HEK293T (cell line): ENCODE measurements around the gene SLC26A2.
"Not testable (repeated sequence)": the region's sequence is repeated elsewhere in the genome, so short reads cannot be mapped to it uniquely, and the experiment has no call there.

Experiments
- CTCF ChIA-PET: fragments of 350-600 bp; formaldehyde crosslinking; extraction: SDS; loops from one replicate; lab custom pipeline; 2021; ENCODE audit warnings: antibody characterized with exemption, inconsistent platforms; lab: Yijun Ruan, JAX
- POLR2A ChIA-PET: fragments of 350-600 bp; formaldehyde crosslinking; extraction: SDS; loops from one replicate; lab custom pipeline; 2020; ENCODE audit warnings: antibody characterized with exemption, inconsistent platforms; lab: Yijun Ruan, JAX
- DNase-seq: peaks from one replicate; pipeline ENCODE4 v3.0.0; 2012; ENCODE audit warnings: mixed read lengths; ENCODE audit errors: extremely low spot score
- ARNT ChIP-seq: fragments of 450-650 bp; IDR thresholded peaks from 2 replicates; pipeline ENCODE4 v1.6.1; 2017; ENCODE audit warnings: mild to moderate bottlenecking
- BHLHE40 ChIP-seq: fragments of 450-650 bp; IDR thresholded peaks from 2 replicates; pipeline ENCODE4 v1.6.1; 2016; ENCODE audit warnings: mild to moderate bottlenecking, moderate library complexity, borderline replicate concordance
- CTBP1 ChIP-seq: fragments of 450-650 bp; IDR thresholded peaks from 2 replicates; pipeline ENCODE4 v1.6.1; 2016; ENCODE audit warnings: borderline replicate concordance
- ELF4 ChIP-seq: fragments of 450-650 bp; IDR thresholded peaks from 2 replicates; pipeline ENCODE4 v1.6.1; 2017; ENCODE audit warnings: antibody characterized with exemption
- FOXA1 ChIP-seq: fragments of 450-650 bp; IDR thresholded peaks from 2 replicates; pipeline ENCODE4 v1.6.1; 2016; ENCODE audit warnings: mild to moderate bottlenecking
- FOXK2 ChIP-seq: fragments of 450-650 bp; IDR thresholded peaks from 2 replicates; pipeline ENCODE4 v1.6.1; 2016; ENCODE audit warnings: mild to moderate bottlenecking
- FOXM1 ChIP-seq: fragments of 450-650 bp; IDR thresholded peaks from 2 replicates; pipeline ENCODE4 v1.6.1; 2017; ENCODE audit warnings: mild to moderate bottlenecking, borderline replicate concordance
- HDGF ChIP-seq: fragments of 450-650 bp; IDR thresholded peaks from 2 replicates; pipeline ENCODE4 v1.6.1; 2017; ENCODE audit warnings: antibody characterized with exemption, borderline replicate concordance
- L3MBTL2 ChIP-seq: fragments of 450-650 bp; conservative IDR thresholded peaks from 2 replicates; pipeline ENCODE4 v1.6.1; 2016; ENCODE audit warnings: mild to moderate bottlenecking
- LEF1 ChIP-seq: fragments of 450-650 bp; IDR thresholded peaks from 2 replicates; pipeline ENCODE4 v1.6.1; 2017; ENCODE audit warnings: mild to moderate bottlenecking, borderline replicate concordance
- NFRKB ChIP-seq: fragments of 450-650 bp; IDR thresholded peaks from 2 replicates; pipeline ENCODE4 v1.6.1; 2016; ENCODE audit warnings: mild to moderate bottlenecking, moderate library complexity
- SP1 ChIP-seq: fragments of 450-650 bp; IDR thresholded peaks from 2 replicates; pipeline ENCODE4 v1.6.1; 2017
- SUZ12 ChIP-seq: fragments of 450-650 bp; IDR thresholded peaks from 2 replicates; pipeline ENCODE4 v1.6.1; 2016; ENCODE audit warnings: mild to moderate bottlenecking
- TARDBP ChIP-seq: fragments of 450-650 bp; IDR thresholded peaks from 2 replicates; pipeline ENCODE4 v1.6.1; 2016
- ZNF384 ChIP-seq: fragments of 450-650 bp; IDR thresholded peaks from 2 replicates; pipeline ENCODE4 v1.6.1; 2016
- TF ChIP-seq, protein P1 (sequence below): fragments of 450-650 bp; IDR thresholded peaks from 2 replicates; pipeline ENCODE4 v1.6.1; 2016

Gene SLC26A2

GRCh38 chr5:150022158-150022531 lies 61.6 kb downstream of the SLC26A2 start:
- DNase-seq: no peak
- CTCF ChIA-PET: no interaction called here
- TF ChIP-seq SP1: no peak
- no peak for TF ChIP-seq FOXM1
- TF ChIP-seq ZNF384: no peak
- TF ChIP-seq FOXK2: no peak
- TF ChIP-seq SUZ12: no peak
- no peak for TF ChIP-seq TARDBP
- no peak for TF ChIP-seq L3MBTL2
- no peak for TF ChIP-seq NFRKB
- no peak for TF ChIP-seq ARNT
- no peak for TF ChIP-seq ELF4
- TF ChIP-seq, protein P1, sequence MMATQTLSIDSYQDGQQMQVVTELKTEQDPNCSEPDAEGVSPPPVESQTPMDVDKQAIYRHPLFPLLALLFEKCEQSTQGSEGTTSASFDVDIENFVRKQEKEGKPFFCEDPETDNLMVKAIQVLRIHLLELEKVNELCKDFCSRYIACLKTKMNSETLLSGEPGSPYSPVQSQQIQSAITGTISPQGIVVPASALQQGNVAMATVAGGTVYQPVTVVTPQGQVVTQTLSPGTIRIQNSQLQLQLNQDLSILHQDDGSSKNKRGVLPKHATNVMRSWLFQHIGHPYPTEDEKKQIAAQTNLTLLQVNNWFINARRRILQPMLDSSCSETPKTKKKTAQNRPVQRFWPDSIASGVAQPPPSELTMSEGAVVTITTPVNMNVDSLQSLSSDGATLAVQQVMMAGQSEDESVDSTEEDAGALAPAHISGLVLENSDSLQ: no peak
- no peak for TF ChIP-seq LEF1
- POLR2A ChIA-PET: no interaction called here

DNA sequence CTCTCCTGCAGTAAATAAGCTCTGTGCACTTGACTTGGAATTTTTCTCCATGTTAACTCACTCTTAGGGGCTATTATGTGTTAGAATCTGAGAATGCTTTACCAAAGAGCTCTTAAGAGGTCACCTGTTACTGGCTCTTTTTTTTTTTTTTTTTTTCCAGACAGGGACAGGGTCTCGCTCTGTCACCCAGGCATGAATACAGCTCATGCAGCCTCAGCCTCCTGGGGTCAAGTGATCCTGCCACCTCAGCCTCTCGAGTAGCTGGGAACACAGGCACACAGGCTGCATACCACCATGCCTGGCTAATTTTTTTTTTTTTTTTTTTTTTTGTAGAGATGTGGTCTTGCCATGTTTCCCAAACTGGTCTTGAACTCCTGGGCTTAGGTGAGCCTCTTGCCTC lies 62.1 kb downstream of the SLC26A2 start:
- CTCF ChIA-PET: no interaction called here
- TF ChIP-seq CTBP1 (no peak), LEF1 (no peak), TARDBP (no peak), HDGF (no peak), FOXA1 (no peak), FOXK2 (no peak), ARNT (no peak), BHLHE40 (no peak), NFRKB (no peak), SUZ12 (no peak), SP1 (no peak), ZNF384 (no peak), FOXM1 (no peak), ELF4 (no peak), L3MBTL2 (no peak)
- TF ChIP-seq, protein P1: no peak
- DNase-seq: no peak
- POLR2A ChIA-PET: no interaction called here

GRCh38 chr5:150023136-150023535 lies 62.6 kb downstream of the SLC26A2 start:
- no peak for TF ChIP-seq FOXK2
- no peak for TF ChIP-seq BHLHE40
- TF ChIP-seq ARNT: no peak
- no peak for TF ChIP-seq SUZ12
- TF ChIP-seq ZNF384: no peak
- no peak for TF ChIP-seq TARDBP
- no peak for TF ChIP-seq HDGF
- no peak for TF ChIP-seq LEF1
- no peak for TF ChIP-seq FOXM1
- no peak for TF ChIP-seq SP1
- TF ChIP-seq, protein P1: no peak
- TF ChIP-seq L3MBTL2: no peak
- ChIA-PET CTCF (no interaction called here), POLR2A (no interaction called here)
- DNase-seq: no peak

GRCh38 chr5:150024346-150024984 lies 63.9 kb downstream of the SLC26A2 start:
- TF ChIP-seq CTBP1: no peak
- TF ChIP-seq ELF4: no peak
- no peak for TF ChIP-seq SP1
- TF ChIP-seq ARNT: no peak
- no peak for TF ChIP-seq L3MBTL2
- TF ChIP-seq NFRKB: no peak
- no peak for TF ChIP-seq BHLHE40
- DNase-seq: no peak
- POLR2A ChIA-PET: no interaction called here
- CTCF ChIA-PET: no interaction called here

DNA sequence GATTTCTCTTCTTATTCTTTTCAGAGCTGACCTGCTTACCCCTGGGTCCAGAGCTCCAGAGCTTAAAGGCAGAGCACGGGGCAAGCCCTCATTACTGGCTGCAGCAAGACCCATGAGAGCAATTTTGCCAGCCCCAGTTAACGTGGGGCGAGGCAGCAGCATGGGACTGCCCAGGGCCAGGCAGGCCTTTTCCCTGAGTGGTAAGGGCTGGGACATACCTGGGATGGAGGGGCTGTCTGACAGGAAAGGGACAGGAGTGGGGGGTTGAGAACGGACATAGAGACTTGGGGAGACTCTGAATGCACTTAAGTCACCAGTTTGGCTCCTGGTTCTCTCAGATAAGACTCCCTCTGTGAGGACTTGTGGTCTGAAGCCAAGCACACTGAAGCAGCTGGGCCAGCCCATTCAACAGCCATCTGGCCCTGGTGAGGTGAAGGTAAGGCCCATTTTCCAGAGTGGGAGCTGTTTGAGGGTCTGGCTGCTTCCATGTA lies 66.2 kb downstream of the SLC26A2 start:
- TF ChIP-seq SUZ12 (no peak), FOXA1 (no peak), ARNT (no peak), LEF1 (no peak), FOXM1 (no peak), ZNF384 (no peak), TARDBP (no peak), ELF4 (no peak), FOXK2 (no peak), SP1 (no peak), HDGF (no peak), L3MBTL2 (no peak)
- TF ChIP-seq, protein P1: no peak

DNA sequence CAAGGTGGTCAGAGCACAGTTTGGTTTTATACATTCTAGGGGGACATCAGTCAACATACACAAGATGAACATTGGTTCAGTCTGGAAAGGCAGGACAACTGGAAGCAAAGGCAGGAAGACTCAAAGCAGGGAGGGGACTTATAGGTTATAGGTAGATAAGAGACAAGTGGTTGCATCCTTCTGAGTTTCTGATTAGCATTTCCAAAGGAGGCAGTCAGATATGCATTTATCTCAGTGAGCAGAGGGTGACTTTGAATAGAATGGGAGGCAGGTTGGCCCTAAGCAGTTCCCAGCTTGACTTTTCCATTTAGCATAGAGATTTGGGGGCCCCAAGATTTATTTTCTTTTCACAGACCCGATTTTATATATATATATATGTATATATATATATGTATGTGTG lies 67.5 kb downstream of the SLC26A2 start:
- DNase-seq, POLR2A ChIA-PET, CTCF ChIA-PET: not testable (repeated sequence)

More for the DNA sequence above, 66.2 kb downstream of the SLC26A2 start:
- no peak for DNase-seq
- CTCF ChIA-PET: no interaction called here
- POLR2A ChIA-PET: no interaction called here
